Activated CD4-positive, alpha-beta T cell treated with anti-CD3 and anti-CD28 coated beads, Interleukin-2, amount 50 U/mL, for 4 hours (primary cell): ENCODE results near the gene GPS2.
A peak's percentile ranks its signal among the peaks of the same experiment; 100 is the strongest.
"Not testable (repeated sequence)": the region's sequence is repeated elsewhere in the genome, so short reads cannot be mapped to it uniquely, and the experiment has no call there.

ENCODE experiments used
- DNase-seq, 2 experiments: peaks; one replicate each; pipeline ENCODE4 v3.0.0-alpha.2; 2020

The GPS2 gene

DNA sequence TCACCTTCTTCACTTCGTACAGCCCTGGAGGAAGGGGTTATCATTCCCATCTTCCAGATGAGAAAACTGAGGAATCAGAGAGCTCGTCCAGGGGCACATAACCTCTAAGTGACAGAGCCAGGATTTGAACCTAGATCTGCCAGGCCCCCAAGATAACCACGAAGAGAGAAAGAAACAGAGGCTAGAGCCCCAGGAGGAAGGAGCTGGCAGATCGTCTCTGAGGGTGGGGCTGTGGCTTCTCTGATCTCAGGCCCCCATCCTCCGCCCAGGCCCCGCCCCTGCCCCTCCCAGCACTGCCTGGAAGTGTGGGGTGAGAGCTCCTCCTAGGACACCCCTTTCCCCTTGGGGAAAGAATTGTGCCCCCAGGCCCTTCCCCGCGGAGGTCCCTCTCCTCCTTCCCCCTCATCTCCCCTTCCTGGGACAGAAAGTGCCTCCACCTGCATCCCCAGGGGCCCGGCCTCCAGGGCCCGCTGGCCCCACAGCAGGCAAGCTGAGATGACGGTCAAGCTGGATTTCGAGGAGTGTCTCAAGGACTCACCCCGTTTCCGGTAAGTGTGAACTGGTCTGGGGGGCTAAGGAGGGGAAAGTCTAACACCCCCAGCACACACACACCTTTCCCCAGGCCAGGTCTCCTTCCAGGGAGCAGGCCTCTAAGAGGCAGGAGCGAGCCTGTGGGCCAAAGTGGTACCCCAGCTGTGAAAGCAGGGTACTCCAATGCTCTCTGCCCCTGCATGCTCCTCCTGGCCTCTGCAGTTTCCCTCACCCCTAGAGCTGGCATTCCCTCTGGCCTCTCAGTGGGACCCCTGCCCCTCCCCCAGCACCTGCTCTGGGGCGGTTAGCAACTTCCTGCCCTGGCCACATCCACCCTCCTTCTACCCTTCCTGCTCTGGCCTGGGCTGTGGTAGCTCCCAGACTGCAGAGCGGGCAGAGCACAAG, 21.3 kb upstream of the GPS2 start, which contains the start of gene ACAP1:
ACAP1 (plus strand) TSS at position 290 of the 936 bp plus-strand sequence; CDS start at position 496, 206 bp downstream.
- peak; percentile 81 to 84 for DNase-seq

DNA sequence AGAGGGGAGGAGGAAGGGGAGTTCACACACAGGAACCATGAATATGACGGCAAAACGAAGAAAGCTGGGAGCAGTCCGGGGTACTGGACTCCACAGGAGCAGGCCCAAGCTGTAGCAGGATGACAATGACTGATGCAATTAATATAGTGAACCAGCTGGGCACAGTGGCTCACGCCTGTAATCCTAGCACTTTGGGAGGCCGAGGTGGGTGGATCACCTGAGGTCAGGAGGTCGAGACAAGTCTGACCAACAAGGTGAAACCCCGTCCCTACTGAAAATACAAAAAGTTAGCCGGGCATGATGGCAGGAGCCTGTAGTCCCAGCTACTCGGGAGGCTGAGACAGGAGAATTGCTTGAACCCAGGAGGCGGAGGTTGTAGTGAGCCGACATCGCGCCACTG, 20.6 kb upstream of the GPS2 start:
- DNase-seq: not testable (repeated sequence)

DNA sequence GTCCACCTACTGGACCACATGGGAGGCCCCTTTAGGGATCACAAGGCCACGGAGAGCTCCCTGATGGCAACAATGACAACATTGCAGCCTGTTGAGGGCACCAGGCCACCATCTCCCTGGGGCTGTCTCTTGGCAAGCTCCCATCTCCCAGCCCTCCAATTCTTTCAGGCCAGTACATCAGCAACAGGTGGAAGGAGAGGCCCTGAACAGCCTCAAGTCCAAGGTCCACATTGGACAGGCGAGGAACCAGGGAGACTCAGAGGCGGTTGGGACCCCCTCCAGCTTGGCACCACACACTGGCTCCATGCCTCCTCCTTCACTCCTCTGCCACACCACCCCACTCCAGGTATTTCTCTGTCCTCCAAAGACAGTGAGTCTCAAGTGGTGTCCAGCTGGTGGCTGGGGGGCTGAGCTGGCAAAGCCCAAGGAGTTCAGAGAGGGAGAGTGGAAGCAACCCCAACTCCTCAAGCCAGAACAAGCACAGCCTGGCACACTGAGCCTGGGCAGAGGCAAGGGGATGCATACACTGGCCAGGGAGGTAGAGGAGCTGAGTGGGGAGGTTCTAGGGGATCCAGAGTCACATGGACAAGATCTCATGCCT, 19.9 kb upstream of the GPS2 start:
- DNase-seq: no peak

DNA sequence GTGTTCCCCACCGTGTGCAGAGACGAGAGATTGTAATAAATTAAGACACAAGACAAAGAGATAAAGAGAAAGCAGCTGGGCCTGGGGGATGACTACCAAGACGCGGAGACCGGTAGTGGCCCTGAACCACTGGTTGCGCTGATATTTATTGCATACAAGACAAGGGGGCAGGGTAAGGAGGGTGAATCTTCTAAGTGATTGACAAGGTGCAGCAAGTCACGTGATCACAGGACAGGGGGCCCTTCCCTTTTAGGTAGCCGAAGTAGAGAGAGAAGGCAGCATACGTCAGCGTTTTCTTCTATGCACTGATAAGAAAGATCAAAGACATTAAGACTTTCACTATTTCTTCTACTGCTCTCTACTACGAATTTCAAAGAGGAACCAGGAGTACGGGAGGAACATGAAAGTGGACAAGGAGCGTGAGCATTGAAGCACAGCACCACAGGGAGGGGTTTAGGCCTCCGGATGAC, 17.5 kb upstream of the GPS2 start:
- not testable (repeated sequence) for DNase-seq

DNA sequence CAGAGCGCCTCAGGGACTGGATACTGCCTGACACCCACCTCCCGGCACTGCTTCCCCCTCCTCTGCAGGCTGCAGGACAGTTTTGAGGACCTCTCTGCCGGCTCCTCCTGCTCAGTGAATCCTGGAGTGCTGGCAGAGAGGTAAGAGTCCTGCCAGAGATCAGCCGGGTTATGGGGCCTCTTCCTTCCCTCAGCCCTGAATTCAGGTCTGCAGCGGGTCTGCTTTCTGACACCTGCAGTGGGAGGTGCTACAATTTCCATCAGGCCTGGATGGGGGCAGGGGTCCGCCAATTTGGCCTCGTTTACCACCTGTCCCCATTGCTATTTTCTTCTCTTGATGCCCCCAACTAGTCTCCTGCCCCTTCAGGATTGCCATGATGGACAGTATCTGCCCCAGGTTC, 17.0 kb upstream of the GPS2 start:
- DNase-seq: no peak

DNA sequence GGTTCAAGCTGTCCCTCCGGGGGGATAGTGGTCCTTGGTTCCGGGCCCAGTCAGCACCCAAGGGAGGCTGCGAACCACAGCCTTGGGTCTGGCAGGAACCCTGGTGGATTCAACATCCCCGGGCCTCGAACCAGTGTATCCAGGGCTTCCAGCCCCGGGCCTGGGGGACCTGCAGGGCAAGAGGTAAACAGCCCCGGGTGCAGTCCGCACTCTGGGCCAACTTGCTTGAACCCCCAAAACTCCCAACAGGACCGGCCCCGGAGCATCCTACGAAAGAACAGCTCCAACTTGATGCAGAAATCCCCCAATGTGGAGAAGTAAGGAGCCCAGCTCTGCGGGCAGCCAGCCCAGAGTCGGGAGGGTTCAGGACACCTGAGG, 15.5 kb upstream of the GPS2 start:
- no peak for DNase-seq

DNA sequence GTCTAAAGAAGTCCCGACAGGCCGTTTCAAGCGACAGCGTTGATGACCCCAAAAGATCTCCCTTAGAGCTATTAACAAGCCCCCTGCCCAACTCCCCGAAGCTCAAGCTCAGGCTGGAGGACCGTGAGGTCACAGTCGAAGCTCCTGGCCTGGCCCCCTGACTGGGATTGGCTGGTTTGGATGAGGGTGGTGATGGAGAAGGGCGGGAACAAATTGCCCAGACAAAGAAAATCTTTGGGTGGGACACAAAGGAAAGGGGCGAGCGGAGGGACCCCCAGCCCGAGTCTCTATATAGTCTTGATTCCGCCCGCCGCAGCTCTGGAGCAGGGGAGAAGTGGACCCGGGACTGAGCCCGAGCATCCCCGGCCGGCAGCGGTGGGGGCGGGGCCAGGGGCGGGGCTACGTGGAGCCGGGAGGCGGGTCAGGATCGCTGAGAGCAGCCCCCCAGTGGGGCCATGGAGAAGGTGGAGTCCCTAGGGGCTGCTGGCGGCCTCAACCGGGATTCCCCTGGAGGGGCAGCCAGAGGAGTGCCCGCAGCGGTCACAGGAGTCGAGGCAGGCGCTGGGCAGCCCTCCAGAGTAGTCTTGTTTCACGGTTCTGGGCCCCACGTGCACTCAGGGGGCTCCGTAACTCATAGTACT, 15.0 kb upstream of the GPS2 start:
- DNase-seq: peak; percentile 67 to 70

DNA sequence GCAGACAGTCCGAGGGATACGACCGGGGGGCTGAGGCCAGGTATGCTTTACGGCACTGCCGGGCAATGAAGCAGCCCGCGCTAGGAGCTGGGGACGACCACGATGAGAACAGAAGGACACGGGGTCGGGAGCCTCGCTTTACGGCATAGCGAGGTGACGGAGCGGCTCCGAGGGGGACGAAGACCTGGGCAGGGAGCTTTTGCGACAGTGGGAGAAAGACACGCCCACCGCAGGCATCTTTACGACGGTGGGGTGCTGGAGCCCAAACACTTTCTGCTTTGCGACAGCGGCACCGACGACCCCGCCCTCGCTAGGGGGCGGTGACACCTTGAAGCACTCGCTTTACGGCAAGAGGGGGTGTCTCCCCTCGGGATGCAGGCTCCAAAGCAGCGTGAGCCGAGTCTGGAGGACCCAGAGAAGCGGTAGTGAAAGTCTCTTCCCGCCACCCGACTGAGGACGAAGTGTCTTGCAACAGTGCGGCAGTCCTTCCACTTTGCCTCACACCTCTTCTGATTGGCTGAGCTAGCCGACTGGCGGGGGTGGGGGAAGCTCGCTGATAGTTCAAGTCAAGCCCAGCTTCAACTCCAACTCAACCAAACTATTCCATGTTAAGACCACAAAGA, 14.3 kb upstream of the GPS2 start:
- DNase-seq: peak; percentile 94

DNA sequence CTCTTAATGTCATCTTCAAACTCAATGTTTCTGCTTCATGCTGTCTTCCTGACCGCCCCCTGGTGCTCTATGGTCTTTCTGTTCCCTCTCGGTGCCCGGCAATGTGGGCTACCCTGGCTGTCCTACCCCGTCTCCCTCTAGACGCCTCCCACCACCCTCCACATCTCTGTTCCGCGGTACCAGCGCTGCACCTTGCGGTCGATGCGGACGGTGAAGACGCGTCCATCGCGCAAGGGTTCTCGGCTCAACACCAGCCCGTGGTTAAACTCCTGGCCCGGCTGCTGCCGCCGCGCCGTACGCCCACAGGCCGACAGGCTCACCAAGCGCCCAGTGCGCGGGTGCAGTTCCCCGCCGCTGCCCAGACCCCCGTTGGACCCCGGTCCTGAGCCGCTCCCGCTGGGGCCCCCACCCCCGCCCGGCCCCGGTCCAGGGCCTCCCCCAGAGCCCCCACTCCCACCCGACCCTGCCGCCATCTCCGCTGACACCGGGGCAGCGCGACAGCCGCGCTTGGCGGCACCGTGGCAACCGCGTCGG, 13.7 kb upstream of the GPS2 start, which contains the start of gene NEURL4:
NEURL4 (minus strand) TSS at position 496 of the 534 bp plus-strand sequence; CDS start at position 473, 23 bp downstream.
- no peak for DNase-seq

DNA sequence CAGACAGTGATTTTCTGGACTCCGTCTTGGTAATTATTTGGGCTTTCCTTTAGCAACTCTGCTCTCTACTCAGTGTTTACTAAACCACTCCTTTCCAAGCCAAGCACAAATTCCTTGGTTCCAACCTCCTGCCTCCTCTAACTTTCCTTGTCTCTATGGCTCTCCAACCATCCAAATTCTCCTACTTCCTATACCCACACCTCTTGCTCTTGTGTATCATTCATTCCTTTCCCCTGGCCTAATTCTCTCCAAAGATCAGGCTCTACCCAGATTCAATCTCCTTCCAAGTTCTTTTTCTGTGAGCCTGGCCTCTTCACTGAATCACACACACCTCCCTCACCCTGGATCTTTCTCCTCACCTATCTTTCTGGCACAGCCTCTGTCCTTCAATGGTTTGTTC, 12.8 kb upstream of the GPS2 start:
- no peak for DNase-seq

DNA sequence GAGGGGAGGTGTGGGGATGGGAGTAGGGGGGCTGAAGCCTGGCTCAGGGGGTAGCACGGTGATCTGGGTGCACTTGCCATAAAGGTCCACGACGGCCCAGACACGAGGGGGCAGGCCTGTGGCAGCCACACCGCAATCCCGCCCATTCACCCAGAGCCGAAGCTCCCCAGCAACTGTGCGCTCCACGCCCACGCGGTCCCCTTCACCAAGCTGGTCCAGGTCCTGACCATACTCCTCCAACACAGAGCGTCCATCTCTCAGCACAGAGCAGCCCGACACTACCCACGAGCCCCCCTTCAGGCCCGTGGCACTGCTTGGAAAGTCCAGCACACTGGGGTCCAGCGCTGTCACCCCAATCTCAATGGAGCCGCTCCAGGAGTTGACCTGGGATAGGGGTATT, 12.3 kb upstream of the GPS2 start:
- no peak for DNase-seq

DNA sequence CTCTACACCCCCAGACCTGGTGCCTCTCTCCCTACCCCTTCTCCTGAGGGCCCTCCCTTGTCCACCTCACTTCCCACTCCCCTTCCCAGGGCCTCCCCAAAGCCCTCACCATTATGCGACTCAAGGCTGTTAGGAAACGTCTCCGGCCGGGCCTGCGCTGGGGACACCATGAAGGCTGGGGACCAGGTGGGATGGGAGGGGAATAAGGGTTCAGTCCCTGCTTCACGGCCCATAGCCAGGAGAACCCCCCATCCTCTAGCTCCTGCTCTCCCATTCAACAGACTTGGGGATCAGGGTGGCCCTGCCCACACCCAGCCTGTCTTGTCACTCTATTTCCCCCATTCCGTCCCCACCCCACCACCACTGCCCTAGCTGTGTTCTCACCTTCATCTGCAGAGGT, 11.9 kb upstream of the GPS2 start:
- DNase-seq: no peak

DNA sequence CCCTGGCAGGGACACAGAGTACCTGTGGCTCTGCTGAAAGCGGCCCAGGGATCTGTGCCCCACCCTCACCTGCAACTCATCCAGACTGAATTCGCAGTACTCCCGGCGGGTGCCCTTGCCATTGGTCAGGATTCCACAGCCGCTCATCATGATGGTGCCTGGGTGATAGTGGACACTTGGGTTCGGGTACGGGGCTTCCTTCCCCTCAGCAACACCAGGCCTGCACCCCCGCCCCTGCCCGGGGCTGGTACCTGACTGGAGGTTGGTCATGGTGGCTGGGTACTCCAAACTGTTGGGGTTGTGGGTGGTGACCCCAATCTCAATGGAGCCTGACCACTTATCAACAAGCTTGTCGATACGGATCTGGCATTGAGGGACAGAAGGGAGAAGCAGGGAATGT, 11.0 kb upstream of the GPS2 start:
- DNase-seq: no peak

DNA sequence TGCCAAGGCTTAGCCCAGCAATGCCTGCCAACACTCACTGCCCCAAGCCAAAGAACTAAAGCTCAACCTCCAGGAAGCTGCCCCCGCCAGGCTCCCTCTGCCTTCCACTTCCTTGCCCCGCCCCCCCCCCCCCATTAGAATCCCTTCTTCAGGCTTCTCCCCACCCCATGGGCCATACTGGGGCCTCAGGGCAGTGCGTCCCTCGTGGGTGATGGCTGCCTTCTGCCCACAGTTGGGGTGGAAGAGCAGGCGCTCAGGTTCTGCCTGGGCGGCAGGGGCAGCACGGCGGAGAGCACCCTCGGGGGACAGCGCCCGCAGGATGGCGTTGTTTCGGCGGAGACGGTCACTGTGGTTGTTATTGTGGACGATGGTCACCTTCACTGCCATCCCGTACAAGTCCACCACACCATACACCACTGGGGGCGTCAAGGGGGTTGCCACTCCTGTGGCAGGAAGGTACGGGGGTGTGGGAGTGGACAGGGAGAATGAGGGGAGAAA, 9.9 kb upstream of the GPS2 start:
- DNase-seq: no peak

DNA sequence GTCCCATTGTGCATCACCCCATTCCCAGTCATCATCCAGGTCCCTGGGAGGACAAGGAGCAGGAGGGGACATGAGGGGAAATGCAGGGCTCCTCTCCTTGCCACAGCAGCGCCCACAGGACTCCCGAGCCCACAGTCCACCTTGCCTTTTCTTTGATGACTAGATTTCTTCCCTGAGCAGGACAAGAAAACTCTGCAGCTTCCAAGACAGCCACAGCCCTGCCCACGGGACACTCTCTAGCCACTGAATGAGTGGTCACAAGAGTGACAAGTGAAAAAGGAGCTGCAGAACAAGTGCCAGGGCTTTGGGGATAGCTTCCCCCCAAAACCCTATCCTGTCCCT, 9.2 kb upstream of the GPS2 start:
- DNase-seq: no peak

DNA sequence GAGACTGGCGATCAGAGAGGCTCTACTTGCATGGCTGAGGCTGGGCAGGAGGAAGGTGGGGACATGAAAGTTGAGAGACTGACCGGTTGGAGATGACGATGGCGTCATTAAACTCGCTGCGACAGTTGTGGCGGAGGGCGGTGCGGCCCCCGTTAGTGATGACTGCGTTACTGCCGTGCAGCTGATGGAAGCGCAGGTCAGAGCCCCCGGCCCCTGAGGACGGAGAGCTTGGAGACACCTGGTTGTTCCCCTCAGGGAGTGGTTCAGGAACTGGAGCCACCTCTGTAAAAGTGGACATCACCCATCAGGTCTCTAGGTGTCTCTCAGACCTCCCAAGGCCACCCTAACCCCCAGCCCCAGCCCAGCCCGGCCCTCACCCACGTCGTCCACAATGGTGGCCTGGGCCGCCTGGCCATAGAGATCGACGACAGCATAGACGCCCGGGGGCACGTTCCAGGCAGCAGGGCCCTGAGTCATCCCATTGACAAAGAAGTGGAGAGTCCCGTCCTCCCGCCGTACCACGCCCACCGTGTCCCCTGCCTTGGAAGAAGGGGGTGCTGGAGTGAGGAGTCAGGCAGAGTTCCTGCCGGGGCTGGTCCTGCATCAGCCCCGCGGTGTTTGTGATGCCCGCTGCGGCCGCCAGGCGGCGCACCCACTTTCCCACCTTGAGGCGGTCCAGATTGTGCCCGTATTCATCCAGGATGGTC, 8.7 kb upstream of the GPS2 start:
- peak; percentile 57 to 59 for DNase-seq

DNA sequence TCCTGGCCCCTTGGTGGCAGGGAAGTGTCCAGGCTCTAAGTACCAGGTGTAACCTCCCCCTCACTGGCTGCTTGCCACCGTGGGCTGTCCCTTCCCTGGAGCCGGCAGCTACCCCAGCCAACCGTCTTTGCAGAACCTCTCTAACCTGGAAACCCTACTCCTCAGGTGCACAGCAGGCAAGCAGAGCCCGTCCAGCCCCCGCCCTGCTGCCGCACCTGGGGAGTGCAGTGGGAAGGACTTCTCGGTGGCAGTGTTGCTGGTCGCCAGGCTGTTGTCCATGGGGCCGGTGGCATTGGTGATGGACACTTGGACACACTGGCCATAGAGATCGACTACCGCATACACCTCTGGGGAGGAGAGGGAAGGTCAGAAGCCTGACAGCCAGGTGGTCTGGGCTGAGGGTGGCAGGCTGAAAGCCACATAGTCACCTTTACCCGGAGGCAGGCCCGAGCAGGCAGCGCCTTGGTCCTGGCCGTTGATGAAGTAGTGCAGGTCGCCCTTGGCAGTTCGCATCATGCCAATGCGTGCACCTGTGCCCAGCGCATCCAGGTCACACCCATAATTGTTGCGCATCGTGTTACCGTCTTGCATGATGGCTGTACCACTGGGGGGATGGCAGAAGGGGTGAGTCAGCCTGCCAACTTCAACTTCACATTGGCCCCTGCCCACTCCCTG, 7.5 kb upstream of the GPS2 start:
- DNase-seq: no peak

DNA sequence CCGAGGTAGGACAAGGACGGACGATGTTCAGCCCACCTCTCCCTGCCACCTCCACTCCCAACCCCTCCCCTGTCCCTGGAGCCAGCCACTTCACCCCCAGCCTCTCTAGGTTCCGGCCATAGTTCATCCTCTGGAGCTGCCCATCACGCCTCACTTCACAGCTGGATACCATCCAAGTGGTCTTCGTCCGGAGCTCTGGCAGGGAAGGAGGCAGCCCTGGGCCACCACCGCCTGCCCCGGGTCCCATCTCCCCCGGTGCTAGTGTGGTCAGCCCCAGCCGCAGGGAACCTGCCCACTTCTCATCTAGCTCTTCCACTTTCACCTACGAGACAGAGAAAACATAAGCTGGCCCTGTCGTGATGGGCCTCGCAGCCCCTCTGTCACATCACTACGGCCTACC, 6.3 kb upstream of the GPS2 start:
- no peak for DNase-seq

DNA sequence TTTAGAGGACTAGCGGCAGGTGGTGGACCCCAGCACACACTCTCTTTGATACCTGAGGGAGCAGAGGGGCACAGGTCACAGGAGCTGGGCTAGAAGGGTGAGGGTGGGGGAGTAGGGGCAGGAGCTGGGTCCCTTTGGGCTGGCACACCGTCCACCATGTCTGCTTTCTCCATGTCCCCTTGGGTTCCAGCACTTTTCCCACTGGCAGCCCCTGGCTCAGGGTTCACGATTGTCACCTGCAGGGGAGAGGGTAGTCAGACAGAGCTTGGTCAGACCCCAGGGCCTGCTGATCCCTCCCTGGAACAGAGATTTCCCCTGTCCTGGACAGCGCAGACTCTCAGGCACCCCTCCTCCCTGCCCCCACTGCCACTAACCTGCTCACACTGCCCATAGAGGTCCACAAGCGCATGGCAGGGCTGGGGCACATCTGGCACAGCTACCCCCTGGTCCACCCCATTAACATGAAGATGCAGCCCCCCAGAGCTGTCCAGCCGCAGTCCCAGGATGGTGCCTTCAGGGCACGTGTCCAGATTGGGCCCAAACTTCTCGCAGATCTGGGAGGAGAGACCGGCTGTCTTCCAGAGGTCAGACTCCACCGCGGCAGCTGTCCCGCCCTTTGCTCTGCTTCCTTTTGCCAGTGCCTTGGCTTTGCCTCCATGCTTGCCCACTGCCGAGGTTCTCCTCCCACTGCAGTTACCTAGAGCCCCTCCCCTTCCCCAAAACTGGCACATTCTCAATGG, 3.1 kb upstream of the GPS2 start:
- DNase-seq: no peak

DNA sequence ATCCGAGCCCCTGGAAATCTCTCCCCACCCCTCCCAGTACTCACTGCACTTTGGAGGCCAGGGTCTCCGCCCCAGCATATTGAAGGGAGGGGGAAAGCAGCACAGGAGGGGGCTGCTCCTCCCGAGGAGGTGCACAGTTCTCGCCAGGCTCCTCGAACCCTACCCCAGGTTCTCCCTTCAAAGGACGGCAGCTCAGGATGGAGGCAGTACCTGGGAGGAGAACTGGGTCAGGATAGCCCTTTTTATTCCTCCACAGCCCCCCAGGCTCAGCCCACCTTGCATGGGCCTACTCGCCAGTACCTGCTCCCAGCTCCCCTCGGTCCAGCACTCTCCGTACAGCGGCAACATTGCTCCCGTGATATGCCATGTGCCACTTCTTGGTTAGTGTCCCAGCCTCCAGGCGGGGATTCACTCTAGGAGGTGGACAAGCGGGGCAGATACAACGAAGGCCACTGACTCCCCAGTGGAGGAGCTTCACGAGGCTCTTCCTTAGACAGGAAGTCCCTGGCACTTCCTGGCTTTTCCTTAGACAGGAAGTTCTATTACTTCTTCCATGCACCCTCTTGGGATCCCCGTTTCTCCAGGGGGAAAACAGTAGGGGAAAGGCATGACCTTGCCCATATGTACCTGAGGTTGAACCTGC, 2.1 kb upstream of the GPS2 start:
- no peak for DNase-seq
